Spleen (tissue), 7 donors: ENCODE data around the gene FLACC1.

Source experiments
- POLR2A ChIP-seq, 3 donors: fragments of 450-650 bp; IDR thresholded peaks; one replicate each; pipeline ENCODE4 v1.5.1; 2017; ENCODE audit warnings: antibody characterized with exemption in 3 of 3, mild to moderate bottlenecking in 1 of 3
- POLR2AphosphoS5 ChIP-seq, 3 donors: sonication (generic); formaldehyde crosslinking; IDR thresholded peaks; one replicate each; pipeline ENCODE4 v1.5.1; 2017; ENCODE audit warnings: antibody characterized with exemption in 3 of 3
- TF ChIP-seq, protein P1 (sequence below), 11 experiments: fragments of 200-600 bp in 7 of 11; fragments of 450-650 bp in 4 of 11; sonication (generic) in 4 of 11; IDR thresholded peaks in 8 of 11; conservative IDR thresholded peaks in 3 of 11; 1 replicate in 7 of 11; 2 replicates in 4 of 11; pipeline versions ENCODE4 v1.4.0 to v1.8.0; 2016 to 2021; ENCODE audit warnings: antibody characterized with exemption in 11 of 11, inconsistent platforms in 4 of 11, mild to moderate bottlenecking in 1 of 11
- donor health status: DM: no; HTN: no; CAD: no; lungs with moderate emphysema.
- donor health status: DM: no; HTN: no; CAD: no.
- donor health status: DM: no; HTN: no; CAD: no.

DNA sequence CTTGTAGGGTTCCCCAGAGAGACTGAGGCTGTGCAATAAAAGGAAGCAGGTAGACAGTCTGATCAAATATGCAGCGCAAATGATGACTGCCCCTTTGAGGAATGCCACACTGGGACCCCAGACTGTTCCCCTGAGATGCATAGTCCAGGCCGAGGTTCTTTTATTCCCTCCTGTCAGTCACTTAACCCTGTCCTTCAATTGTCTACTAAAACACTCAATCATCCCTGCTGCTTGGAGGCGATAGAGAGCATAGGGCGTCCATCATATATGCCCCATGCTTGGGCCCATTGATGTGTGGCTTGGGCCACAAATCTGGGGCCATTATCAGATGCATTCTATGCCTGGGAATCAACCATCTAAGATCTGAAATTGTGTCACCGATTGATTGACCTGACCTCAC, 112.3 kb downstream of the FLACC1 start:
- TF ChIP-seq, protein P1, sequence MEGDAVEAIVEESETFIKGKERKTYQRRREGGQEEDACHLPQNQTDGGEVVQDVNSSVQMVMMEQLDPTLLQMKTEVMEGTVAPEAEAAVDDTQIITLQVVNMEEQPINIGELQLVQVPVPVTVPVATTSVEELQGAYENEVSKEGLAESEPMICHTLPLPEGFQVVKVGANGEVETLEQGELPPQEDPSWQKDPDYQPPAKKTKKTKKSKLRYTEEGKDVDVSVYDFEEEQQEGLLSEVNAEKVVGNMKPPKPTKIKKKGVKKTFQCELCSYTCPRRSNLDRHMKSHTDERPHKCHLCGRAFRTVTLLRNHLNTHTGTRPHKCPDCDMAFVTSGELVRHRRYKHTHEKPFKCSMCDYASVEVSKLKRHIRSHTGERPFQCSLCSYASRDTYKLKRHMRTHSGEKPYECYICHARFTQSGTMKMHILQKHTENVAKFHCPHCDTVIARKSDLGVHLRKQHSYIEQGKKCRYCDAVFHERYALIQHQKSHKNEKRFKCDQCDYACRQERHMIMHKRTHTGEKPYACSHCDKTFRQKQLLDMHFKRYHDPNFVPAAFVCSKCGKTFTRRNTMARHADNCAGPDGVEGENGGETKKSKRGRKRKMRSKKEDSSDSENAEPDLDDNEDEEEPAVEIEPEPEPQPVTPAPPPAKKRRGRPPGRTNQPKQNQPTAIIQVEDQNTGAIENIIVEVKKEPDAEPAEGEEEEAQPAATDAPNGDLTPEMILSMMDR (IDR thresholded peaks at IDR 0.05 in 8 of 11, conservative IDR thresholded peaks at IDR 0.05 in 3 of 11): no peak
- TF ChIP-seq POLR2A (IDR thresholded peaks at IDR 0.05) (no peak), POLR2AphosphoS5 (IDR thresholded peaks at IDR 0.05) (no peak)
